SU-DHL-6 (cell line): ENCODE data around the gene DUSP16.

Experiments
- H2AFZ ChIP-seq: fragments of 200-600 bp; sonication (generic); 2 replicates; pipeline ENCODE4 v1.6.1; 2014; ENCODE audit warnings: low read depth, mild to moderate bottlenecking, moderate library complexity, mixed read lengths, antibody characterized with exemption, low read length; ENCODE audit not compliant: severe bottlenecking
- H3F3A ChIP-seq: fragments of 200-600 bp; shearing (Covaris generic); 2 replicates; pipeline ENCODE4 v1.6.0; 2016; ENCODE audit warnings: antibody characterized with exemption, mild to moderate bottlenecking; ENCODE audit not compliant: insufficient read depth
- H3K27ac ChIP-seq: fragments of 200-600 bp; sonication (generic); 2 replicates; pipeline ENCODE4 v1.5.1; 2016; ENCODE audit warnings: low read depth, mild to moderate bottlenecking, low read length, moderate library complexity, mixed read lengths
- H3K27me3 ChIP-seq: fragments of 200-600 bp; sonication (generic), shearing (Covaris generic); 2 replicates; pipeline ENCODE4 v1.6.0; 2014; ENCODE audit warnings: mild to moderate bottlenecking, low read length
- H3K36me3 ChIP-seq: fragments of 200-600 bp; sonication (generic); 2 replicates; pipeline ENCODE4 v1.6.1; 2014; ENCODE audit warnings: mild to moderate bottlenecking, low read length, mixed read lengths
- H3K4me2 ChIP-seq: fragments of 300-600, 200-600 bp; shearing (Covaris generic), sonication (generic); 2 replicates; pipeline ENCODE4 v1.6.0; 2014; ENCODE audit warnings: low read length, low read depth, mild to moderate bottlenecking; ENCODE audit not compliant: poor library complexity, severe bottlenecking
- H3K4me3 ChIP-seq: fragments of 200-600 bp; sonication (generic); 2 replicates; pipeline ENCODE4 v1.5.1; 2014; ENCODE audit warnings: antibody characterized with exemption, low read length, mild to moderate bottlenecking, mixed read lengths; ENCODE audit not compliant: insufficient read depth, poor library complexity, severe bottlenecking
- H3K79me2 ChIP-seq: fragments of 200-600 bp; sonication (generic); 2 replicates; pipeline ENCODE4 v1.6.1; 2014; ENCODE audit warnings: mild to moderate bottlenecking, low read length, moderate library complexity; ENCODE audit not compliant: insufficient read depth
- H3K9ac ChIP-seq: fragments of 200-600 bp; sonication (generic); 2 replicates; pipeline ENCODE4 v1.7.0; 2014; ENCODE audit warnings: mild to moderate bottlenecking, low read length
- H3K9me2 ChIP-seq: fragments of 200-600 bp; sonication (generic); replicated peaks from 2 replicates; pipeline ENCODE4 v1.6.1; 2014; ENCODE audit warnings: low read length; ENCODE audit not compliant: insufficient read depth
- H3K9me3 ChIP-seq: fragments of 200-600 bp; sonication (generic); 2 replicates; pipeline ENCODE4 v1.6.1; 2014; ENCODE audit warnings: low read length, mixed read lengths; ENCODE audit not compliant: insufficient read depth
- H4K20me1 ChIP-seq: fragments of 200-600 bp; sonication (generic); 2 replicates; pipeline ENCODE4 v1.6.1; 2014; ENCODE audit warnings: low read depth, mild to moderate bottlenecking, antibody characterized with exemption, low read length, moderate library complexity, mixed read lengths
- CTCF ChIP-seq: fragments of 200-600 bp; sonication (generic); IDR thresholded peaks from one replicate; pipeline ENCODE4 v1.5.1; 2017; ENCODE audit warnings: antibody characterized with exemption, mild to moderate bottlenecking, low read length, moderate library complexity; ENCODE audit not compliant: insufficient read depth, poor library complexity, severe bottlenecking
- EZH2phosphoT487 ChIP-seq: fragments of 200-600 bp; sonication (generic), shearing (Covaris generic); conservative IDR thresholded peaks from 2 replicates; pipeline ENCODE4 v1.6.1; 2018; ENCODE audit warnings: mild to moderate bottlenecking, antibody characterized with exemption, low read length, moderate library complexity, mixed read lengths

Gene DUSP16

GRCh38 chr12:12606781-12607589 is 44.3 kb upstream of the DUSP16 start:
- no peak for TF ChIP-seq EZH2phosphoT487
- Histone ChIP-seq H2AFZ (no peak overlapping the region), H3K36me3 (no peaks in the 10 kb centered on the region), H3K27me3 (no peaks in the 10 kb centered on the region), H3K9me3 (no peaks in the 10 kb centered on the region), H3K4me3 (no peak overlapping the region), H4K20me1 (no peaks in the 10 kb centered on the region), H3K79me2 (no peaks in the 10 kb centered on the region), H3K27ac (no peak overlapping the region), H3K4me2 (no peak overlapping the region), H3K9ac (no peak overlapping the region), H3K9me2 (no peaks in the 10 kb centered on the region), H3F3A (no peaks in the 10 kb centered on the region)

- H3K36me3 ChIP-seq = no peaks in the 10 kb centered on the region
- no peaks in the 10 kb centered on the region for H3K27me3 ChIP-seq
- no peak overlapping the region for H2AFZ ChIP-seq
- no peak overlapping the region for H3K9ac ChIP-seq
- H3F3A ChIP-seq = no peaks in the 10 kb centered on the region
- TF ChIP-seq CTCF (no peak), EZH2phosphoT487 (no peak)
- no peaks in the 10 kb centered on the region for H4K20me1 ChIP-seq
- H3K4me3 ChIP-seq = no peak overlapping the region
- no peaks in the 10 kb centered on the region for H3K9me2 ChIP-seq
- no peaks in the 10 kb centered on the region for H3K79me2 ChIP-seq
- no peak overlapping the region for H3K27ac ChIP-seq
- H3K4me2 ChIP-seq = no peak overlapping the region
- H3K9me3 ChIP-seq = no peaks in the 10 kb centered on the region
Observed at GRCh38 chr12:12604740-12605139, 42.1 kb upstream of the DUSP16 start.

- H3K4me3 ChIP-seq = no peak overlapping the region
- H3K9me2 ChIP-seq = no peaks in the 10 kb centered on the region
- H3K27me3 ChIP-seq = no peaks in the 10 kb centered on the region
- no peak overlapping the region for H3K4me2 ChIP-seq
- no peak overlapping the region for H3K27ac ChIP-seq
- no peaks in the 10 kb centered on the region for H4K20me1 ChIP-seq
- H3K36me3 ChIP-seq = no peaks in the 10 kb centered on the region
- no peaks in the 10 kb centered on the region for H3K9me3 ChIP-seq
- H2AFZ ChIP-seq = no peak overlapping the region
- H3K79me2 ChIP-seq = no peaks in the 10 kb centered on the region
- TF ChIP-seq EZH2phosphoT487 (no peak), CTCF (no peak)
- no peak overlapping the region for H3K9ac ChIP-seq
- no peaks in the 10 kb centered on the region for H3F3A ChIP-seq
Observed at GRCh38 chr12:12600659-12601058, 38.0 kb upstream of the DUSP16 start.
